HT1080 (cell line): Measurements from ENCODE around the gene FOXN1. TPM values are rescaled to one million over a fixed set of nuclear protein-coding genes. Genes with fewer than 3 reads are reported as not detected.

Experiments used
- DNase-seq: peaks from one replicate; pipeline ENCODE4 v3.0.0-alpha.2; 2015; ENCODE audit warnings: low read depth
- total RNA-seq: library from RNA; depleted of rRNA; stranded (reverse); fragments of >200 nt; shearing (Covaris generic); gene quantifications from 2 replicates; pipeline ENCODE4 v1.2.3, GENCODE V29; 2014

FOXN1 gene
- total RNA-seq, 1 experiment from 2014 or later = not detected

DNA sequence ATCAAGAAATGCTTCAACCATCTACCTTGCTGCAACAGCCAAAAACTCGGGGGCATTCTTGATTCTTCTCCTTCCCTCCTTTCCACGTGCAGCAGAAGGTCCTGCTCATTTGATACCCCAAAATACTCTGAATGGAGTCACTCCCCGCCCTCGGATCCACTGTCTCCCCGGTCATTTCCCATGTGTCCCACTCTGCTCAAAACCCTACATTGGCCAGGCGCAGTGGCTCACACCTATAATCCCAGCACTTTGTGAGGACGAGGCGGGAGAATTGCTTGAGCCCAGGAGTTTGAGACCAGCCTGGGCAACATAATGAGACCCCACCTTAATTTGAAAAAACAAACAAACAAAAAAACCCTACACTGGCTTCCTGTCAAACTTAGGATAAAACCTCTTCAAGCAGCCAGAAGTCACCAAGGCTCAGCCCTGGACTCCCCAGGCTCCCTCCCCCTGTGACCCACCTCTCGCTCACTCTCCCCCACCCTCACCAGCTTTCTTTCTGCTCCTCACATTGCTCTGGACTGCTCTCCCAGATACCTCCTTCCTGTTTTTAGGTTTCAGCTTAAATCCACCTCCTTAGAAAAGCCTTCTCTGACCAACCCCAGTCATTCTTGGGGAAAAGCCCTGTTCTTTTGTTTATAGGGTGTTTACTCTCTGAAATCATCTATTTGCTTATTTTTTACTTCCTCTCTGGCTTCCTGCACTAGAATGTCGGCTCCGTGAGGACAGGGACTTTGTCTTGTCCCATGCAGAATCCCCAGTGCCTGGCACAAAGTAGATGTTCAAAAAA lies 29.9 kb upstream of the FOXN1 start:
- no peak for DNase-seq

DNA sequence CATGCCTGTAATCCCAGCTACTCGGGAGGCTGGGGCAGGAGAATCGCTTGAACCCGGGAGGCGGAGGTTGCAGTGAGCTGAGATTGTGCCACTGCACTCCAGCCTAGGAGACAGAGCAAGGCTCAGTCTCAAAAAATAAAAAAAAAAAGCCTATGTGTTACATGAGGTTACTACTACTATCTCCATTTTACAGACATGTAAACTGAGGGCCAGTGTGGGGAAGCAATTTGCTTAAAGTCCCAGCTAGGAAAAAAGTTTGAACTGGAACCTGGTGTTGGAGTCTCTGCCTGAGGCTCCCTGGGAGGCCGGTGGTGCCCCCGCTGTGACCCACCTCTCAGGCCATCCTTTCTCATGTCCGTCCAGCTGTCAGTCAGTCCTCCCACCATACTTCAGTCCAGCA lies 28.2 kb upstream of the FOXN1 start:
- DNase-seq = no peak

DNA sequence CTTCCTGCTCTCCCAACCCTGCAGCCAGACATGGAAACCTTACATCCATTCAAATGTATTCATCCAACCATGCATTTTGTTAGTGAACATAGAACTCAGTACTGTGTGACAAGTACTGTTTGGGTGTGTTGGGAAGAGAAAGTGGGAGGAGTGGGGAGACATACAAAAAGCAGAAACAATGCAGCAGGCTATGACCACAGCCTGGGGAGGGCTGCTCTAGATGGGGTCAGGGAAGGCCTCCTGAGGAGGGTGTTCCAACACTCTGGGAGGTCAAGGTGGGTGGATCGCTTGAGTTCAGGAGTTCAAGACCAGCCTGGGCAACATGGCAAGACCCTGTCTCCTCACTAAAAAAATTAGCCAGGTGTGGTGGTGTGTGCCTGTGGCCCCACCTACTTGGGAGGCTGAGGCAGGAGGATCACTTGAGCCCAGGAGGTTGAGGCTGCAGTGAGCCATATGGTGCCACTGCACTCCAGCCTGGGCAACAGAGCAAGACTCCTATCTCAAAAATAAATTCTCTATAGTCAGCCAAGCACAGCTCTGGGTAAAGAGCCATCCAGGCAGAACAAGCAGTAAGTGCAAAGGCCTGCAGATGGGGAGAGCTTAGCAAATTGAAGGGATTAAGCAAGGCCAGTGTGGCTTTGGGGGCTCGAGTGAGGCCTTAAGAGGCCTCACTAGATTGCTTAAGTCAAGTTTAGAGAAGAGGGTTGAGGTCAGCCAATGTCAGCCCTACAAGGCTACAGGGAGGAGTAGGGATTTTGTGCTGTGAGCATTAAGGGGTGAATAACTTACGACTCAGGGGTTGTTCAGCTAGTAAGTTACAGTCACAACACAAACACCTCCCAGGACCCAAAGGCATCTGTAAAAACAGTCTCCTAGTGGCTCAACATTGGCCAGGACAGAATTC lies 27.2 kb upstream of the FOXN1 start:
- DNase-seq = no peak

DNA sequence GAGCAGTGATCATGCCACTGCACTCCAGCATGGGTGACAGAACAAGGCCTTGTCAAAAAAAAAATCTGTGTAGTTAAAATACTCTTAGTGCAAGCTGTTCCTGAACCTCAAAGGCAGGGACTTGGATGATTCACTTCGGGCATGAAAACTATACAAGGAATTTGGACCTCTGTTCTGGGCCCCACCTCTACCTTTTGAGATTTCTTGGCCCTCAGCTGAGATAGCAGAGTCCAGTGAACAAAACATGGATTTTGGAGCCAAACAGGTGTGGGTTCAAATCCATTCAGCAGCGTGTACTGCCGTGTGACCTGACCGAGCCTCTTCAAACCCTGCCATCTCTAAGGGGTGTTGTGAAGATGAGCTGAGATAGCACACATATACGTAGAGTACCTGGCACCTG lies 25.9 kb upstream of the FOXN1 start:
- DNase-seq = no peak

DNA sequence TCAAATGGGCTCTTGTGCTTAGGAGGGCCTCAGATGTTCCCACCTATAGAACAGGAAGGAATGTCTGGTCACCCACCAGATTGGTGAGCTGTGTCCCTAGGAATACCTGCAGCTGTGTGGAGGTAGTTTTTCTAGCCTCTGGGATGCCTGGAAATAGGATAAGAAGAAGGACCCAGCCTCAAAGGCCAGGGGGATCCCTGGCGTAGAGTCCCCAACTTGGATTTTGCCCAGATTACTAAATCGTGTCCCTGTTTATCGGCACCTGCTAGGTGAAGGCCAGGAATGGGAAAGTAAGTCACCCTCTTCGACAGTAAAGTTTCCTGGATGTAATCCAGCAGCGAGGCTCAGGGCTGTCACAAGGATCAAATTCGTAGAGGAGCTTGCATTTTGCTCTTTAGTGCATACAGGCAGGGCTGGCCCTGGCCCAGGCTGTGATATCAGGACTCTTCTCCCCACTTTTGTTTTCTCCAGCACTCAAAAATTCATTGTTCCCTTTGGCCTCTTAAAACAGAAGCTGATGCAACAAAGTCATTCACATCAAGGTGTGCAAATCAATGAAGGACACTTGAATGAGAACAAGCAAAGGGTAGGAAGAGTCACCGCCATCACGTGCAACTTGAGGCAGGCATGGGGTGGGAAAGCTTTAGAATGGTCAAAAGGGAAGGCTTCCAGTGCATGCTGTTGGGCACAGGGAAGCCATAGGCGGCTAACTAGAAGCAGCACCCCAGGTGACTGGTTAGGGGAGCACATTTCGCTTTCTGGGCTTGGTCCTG lies 25.2 kb upstream of the FOXN1 start:
- DNase-seq = no peak

DNA sequence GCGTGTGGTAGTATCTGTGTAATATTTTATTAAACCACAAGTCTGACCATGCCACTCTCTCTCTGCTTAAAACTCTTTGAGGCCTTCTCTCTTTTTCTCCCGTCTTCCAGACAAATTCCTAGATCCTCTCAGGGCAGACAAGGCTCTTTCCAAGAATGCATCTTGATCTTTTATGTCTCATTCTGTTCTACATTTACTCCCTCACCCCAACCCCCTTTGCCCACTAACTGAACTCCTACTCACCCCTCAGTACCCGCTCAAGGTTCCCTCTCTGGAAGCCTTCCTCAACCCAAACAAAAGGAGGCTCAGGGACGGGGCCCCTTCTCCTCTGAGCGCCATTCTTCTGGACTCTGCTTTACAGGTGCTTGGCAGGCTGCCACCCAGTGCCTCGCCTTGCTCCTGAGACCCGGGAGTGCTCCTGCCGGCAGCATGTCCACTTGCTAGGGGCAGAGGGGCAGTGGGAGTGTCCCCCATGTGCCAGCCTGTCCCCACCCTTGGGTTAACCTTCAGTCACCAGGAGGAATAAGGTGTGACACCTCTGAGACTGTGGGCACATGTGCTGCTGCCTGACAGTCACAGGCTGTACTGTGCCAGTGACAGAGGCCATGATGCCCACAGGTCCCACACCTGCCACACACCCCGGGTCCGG lies 23.5 kb upstream of the FOXN1 start:
- DNase-seq = no peak

DNA sequence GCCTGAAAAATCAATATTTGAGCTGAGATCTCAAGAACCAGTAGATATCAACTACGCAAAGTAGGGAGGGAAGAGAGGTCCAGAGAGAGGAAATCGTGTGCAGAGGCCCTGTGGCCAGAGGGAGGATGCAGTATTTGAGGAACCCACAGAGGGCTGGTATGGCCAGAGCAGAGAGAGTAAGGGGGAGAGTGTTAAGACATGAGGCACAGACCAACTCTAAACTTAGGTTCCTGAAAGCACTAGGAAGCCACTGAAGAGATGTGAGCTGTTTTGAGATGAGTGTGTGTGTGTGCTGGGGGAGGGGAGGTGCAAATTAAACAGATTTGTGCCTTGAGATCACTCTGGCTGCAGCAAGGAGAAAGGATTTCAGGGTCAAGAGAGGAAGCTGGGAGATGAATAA lies 21.9 kb upstream of the FOXN1 start:
- DNase-seq = no peak

DNA sequence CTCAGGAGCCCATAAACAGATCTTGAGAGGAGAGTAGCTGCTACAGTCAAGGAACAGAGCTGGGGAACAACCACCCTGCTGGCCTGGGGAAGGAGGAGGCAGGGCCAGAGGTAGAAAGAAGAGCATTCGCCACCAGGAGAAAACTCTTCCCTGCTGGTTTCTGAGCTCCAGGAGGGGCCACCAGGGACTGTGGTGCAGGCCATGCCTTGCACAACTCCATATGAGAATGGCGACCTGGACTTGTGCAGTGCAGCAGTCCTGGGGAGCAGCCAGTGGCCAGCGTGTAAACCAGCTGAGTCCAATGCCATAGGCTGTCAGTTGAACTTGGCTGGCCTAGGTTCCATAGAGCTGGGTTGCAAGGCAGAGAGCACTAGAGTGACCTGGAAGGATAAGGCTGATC lies 21.1 kb upstream of the FOXN1 start:
- DNase-seq = no peak

DNA sequence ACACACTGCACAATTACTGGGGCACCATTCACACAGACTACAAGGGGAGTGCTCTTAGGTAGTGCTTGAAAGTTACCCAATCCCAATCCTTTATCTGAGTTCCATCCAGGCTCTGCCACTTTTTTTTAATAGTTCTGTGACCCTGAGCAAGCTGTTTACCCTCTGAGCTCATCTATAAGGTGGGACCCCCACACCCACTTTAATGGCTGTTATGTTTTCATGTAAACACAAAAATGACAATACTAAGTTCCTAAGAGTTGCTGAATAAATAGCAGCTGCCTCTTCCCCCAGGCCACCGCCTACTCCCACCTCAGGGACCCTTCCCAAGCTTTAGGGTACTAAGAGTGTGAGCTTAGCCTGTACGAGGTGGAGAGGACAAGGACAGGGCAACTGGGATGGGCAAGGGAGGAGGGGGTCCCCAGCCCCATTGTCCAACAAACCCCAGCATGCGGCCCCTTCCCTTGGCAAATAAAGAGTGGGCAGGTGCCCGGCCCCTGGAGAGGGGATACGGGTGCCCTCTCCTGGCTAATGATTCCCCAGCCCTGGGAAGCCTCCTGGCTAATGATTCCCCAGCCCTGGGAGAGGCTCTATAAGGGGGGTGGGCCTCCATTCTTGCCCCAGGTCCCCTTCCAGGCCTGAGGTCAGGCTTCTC lies 18.1 kb upstream of the FOXN1 start:
- no peak for DNase-seq

DNA sequence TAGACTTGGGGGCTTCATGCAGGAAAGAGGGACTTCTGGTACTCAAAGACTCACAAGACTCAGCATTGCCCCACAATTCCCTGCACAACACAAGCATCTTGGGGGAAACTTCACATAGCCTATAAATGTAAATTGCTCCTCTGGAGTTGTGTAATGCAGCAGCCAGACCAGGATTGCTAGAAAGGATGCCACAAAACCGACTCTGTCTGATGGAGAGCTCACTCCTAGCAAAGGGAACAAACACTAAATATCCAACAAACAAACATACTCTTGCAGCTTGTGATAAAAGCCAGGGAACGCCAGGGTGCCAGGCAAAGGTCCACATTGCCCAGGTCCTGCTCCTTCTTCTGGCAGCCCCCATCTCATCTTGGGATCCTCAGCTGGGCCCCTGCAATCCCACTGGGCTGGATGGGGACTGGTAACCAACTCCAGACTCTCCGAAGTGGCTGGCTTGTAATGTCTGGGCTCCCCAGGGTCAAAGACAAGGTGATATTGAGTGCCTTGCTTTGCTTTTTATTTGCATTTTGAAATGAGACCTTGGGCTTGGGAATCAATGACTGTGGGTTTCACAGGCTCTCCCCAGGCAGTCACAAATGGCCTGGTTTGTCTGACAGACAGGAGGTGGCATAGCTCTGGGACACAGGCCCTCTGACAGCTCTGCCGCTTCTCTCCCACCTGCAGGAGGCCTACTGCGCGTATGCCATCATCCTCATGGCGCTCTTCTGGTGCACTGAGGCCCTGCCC lies 17.4 kb upstream of the FOXN1 start:
- DNase-seq = no peak

DNA sequence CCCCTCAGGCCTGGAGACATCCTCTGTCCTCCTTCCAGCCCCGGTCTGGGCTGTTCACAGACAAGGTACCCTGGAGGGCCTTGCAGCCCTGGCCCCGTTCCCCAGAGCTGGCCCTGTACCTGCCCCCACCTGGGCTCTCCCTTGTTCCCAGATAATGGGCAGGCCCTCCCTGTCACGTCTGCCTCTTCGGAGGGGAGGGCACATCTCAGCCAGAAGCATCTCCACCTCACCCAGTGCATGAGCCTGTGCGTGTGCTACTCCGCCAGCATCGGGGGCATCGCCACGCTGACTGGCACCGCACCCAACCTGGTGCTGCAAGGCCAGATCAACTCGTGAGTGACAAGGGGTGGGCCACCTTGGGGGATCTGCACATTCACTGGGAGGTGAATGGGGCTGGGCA lies 14.9 kb upstream of the FOXN1 start:
- no peak for DNase-seq

DNA sequence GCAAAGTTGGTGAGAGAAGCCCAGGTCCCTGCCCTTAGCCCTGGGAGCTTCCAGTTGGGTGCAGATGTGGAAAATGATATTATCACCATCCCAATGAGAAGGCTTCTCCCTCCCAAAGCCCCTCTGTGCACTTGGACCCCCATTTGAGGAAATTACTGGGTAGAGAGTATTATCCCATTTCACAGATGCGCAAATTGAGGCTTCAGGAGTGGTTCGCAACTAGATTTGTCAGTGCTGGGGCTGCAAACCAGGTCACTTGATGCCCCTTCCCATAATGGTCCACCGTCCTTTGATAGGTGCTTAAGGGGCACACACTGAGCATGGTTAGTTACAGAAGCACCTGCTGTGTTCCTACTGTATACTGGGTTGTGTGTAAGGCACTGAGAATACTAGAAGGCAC lies 14.3 kb upstream of the FOXN1 start:
- no peak for DNase-seq

DNA sequence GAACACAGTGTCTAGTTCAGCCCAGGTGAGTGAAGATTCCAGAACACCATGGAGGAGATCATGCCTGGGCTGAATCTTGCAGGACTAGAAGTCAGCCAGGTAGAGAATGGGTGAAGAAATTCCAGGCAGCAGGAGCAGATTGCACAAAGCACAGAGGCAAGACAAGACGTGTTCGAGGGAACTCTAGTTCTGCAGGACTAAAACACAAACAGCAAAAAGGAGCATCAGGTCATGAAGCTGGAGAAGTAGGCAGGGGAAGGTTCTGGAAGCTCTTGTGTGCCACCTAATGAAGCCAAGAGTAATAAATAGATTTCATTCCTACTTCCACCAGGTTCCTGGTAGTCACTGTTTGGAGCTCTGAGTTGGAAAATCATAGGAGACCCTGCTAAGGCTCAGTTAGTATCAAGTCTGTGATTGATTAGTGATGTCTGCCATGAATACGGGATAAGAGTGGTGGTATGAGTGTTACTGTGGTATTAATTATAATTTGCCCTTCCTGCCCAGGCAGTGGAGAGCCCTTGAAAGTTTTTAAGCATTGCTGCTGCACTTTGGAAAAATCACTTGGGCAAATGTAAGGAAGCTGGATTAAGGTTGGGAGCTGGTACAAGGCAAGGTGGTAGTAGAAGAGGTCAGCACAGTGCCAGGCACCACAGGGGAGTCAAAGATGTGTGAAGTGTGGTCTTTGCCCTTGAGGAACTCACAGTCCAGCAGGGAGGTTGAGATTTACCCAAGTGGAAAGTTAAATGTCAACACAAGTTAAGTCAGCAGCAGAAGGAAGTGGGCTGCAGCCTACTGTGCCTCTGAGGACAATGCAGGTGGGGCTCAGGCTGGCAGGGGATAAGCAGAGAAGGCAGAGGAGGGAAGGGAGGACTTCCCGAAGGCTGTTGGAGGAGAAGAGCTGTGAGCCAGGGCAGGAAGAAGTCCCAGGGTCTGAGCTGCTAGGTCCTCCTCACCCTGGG lies 13.5 kb upstream of the FOXN1 start:
- DNase-seq = no peak

DNA sequence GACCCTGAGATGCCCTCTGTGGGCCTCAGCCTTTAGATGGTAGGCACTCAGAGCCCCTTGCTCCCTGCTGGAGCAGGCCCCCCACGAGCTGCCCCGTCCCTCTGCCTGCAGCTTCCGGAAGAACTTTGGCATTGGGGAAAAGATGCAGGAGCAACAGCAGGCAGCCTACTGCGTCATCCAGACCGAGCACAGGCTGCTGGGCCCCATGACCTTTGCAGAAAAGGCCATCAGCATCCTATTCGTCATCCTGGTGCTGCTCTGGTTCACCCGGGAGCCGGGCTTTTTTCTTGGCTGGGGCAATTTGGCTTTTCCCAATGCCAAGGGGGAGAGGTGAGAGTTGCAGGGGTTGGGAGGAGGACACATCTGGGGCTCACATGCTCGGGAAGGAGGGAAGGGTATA lies 12.7 kb upstream of the FOXN1 start:
- peak; percentile 37 for DNase-seq

DNA sequence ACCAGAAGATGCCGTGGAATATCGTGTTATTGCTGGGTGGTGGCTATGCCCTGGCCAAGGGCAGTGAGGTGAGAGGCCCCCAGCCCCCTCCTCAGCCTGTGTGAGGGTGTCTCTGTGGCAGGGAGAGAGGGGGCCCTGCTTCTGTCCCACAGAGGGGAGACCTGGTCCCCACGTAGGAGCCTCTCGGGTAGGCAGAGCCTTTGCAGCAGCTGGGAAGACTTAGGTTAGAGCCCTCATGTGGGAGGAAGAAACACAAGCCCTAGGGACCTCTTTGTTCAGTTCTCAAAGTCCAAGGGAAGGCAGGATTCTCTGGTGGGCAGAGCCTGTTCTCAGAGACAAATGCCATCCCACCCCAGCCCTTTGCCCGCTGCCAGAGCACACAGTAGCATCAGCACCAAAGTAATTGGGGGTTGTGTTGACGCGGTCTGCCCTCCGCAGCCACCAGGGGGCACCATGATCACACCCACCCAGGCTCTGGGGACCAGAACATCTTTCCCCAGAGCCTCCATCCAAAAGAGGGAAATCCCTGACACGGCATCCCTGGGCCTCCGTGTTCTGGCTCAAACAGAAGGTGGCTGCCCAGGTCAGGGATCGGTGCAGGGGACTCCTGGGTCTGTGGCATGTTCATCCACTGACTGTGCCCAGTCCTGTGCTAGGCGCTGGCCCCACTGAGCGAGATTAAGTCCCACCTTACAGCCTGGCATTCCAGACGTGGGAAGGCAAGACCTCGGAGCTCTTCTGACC lies 11.5 kb upstream of the FOXN1 start:
- DNase-seq = peak; percentile 66

DNA sequence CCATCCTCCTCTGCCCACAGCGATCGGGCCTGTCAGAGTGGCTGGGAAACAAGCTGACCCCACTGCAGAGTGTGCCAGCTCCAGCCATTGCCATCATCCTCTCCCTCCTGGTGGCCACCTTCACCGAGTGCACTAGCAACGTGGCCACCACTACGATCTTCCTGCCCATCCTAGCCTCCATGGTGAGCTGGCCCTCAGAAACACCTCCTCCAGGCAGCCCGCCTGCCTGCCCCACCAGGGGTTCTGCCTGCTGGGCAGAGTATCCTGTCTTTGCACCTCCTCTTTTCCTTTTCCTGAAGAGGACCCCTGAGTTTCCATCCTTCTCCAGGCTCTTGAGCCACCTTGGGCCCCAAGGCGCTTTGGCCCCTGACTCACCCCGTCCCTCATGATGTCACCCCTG lies 10.5 kb upstream of the FOXN1 start:
- no peak for DNase-seq

DNA sequence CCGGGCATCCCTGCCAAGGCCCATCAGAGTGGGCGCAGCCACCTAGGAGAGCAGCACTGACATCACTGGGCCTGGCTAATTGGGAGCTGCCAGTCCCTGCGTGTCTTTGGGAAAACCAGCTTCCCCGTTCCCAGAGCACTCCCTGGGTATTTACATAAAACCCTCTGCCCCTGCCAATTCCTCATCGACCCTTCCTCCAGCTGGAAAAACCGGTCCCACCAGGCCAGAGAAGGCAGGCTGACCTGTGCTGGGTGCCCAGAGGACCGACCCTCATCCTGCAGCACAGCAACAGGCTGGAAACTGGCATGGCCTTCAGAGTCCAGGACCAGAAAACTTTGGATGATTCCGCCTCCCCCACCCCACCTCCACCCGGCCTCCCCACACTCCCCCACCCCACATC lies 8.2 kb upstream of the FOXN1 start:
- DNase-seq = no peak

DNA sequence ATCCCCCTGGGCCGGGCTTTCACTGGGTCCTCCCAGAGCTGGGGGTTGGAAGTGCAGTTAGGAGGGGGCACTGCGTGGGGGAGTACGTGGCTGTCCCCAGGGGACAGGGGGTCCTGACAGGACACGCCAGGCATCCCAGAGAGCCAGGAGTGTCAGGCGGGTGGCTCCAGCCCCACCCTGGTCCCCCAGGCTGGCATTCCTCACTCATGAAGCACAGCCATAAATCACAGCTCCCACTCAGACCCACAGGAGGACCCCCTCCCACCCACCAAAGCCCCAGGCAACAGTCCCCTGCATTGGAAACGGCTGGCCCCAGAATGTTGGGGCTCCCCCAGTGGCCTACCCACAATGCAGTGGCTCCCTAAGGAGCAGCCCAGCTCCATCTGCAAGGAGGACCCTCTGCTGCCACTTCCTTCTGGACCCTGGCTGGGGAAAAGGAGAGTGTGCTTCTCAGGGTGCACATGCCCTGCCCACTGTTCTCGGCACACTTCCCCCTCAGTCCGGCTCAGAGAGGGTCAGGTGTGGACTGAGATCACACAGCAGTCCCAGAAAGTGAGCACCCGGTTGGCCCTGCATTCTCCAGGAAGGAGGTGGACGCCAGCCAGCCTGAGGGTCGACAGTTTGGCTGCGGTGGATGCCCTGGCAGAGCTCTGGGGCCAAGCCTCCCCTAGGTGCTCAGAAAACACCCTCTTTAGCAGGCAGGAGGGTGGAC lies 7.3 kb upstream of the FOXN1 start:
- DNase-seq = no peak
